GM23338 (cell line): Measurements from ENCODE around the gene NPAS3. TPM values are rescaled to one million over a fixed set of nuclear protein-coding genes. Genes with fewer than 3 reads are reported as not detected.

ENCODE experiments used
- ATAC-seq: fragments of 200-7000 bp; cut with Tn5 transposase; 3 replicates; pipeline ENCODE4 v1.9.1; 2020
- DNase-seq: peaks from one replicate; pipeline ENCODE4 v3.0.0-alpha.2; 2015; ENCODE audit warnings: low spot score
- H2AFZ ChIP-seq: fragments of 200-600 bp; sonication (generic); 2 replicates; pipeline ENCODE4 v1.8.0; 2016; ENCODE audit warnings: antibody characterized with exemption, mild to moderate bottlenecking, moderate library complexity
- H3F3A ChIP-seq: fragments of 200-600 bp; sonication (generic); replicated peaks from 2 replicates; pipeline ENCODE4 v1.8.0; 2017; ENCODE audit warnings: antibody characterized with exemption, mixed run types, low read depth
- H3K27ac ChIP-seq: fragments of 200-600 bp; sonication (generic); 2 replicates; pipeline ENCODE4 v1.6.1; 2016; ENCODE audit warnings: low read depth
- H3K27me3 ChIP-seq: fragments of 200-600 bp; sonication (generic); 2 replicates; pipeline ENCODE4 v1.8.0; 2016; ENCODE audit warnings: mild to moderate bottlenecking, mixed run types, moderate library complexity; ENCODE audit not compliant: insufficient read depth
- H3K36me3 ChIP-seq: fragments of 200-600 bp; sonication (generic); 2 replicates; pipeline ENCODE4 v1.8.0; 2016; ENCODE audit warnings: mild to moderate bottlenecking; ENCODE audit not compliant: insufficient read depth
- H3K4me1 ChIP-seq: fragments of 200-600 bp; sonication (generic); 2 replicates; pipeline ENCODE4 v1.8.0; 2016; ENCODE audit warnings: mild to moderate bottlenecking, moderate library complexity; ENCODE audit not compliant: insufficient read depth
- H3K4me2 ChIP-seq: fragments of 200-600 bp; sonication (generic); 2 replicates; pipeline ENCODE4 v1.7.1; 2017; ENCODE audit warnings: mixed run types
- H3K4me3 ChIP-seq: fragments of 200-600 bp; sonication (generic); 2 replicates; pipeline ENCODE4 v1.6.1; 2016; ENCODE audit warnings: mixed run types
- H3K79me2 ChIP-seq: fragments of 200-600 bp; sonication (generic); replicated peaks from 2 replicates; pipeline ENCODE4 v1.8.0; 2017; ENCODE audit warnings: mild to moderate bottlenecking; ENCODE audit not compliant: insufficient read depth
- H3K9me2 ChIP-seq: fragments of 200-600 bp; sonication (generic); 2 replicates; pipeline ENCODE4 v1.8.0; 2017; ENCODE audit not compliant: insufficient read depth
- H4K20me1 ChIP-seq: fragments of 200-600 bp; sonication (generic); replicated peaks from 2 replicates; pipeline ENCODE4 v1.8.0; 2017; ENCODE audit warnings: mild to moderate bottlenecking; ENCODE audit not compliant: insufficient read depth
- H3K27ac Mint-ChIP-seq: 2 replicates; pipeline ENCODE4 v1.8.0; 2020; ENCODE audit warnings: inconsistent platforms, mild to moderate bottlenecking, moderate library complexity, mixed read lengths
- H3K27me3 Mint-ChIP-seq: 3 replicates; pipeline ENCODE4 v1.8.0; 2022; ENCODE audit warnings: low read depth, mild to moderate bottlenecking, moderate library complexity, mixed read lengths, inconsistent platforms; ENCODE audit not compliant: insufficient read depth, poor library complexity
- H3K36me3 Mint-ChIP-seq: 3 replicates; pipeline ENCODE4 v1.8.0; 2021; ENCODE audit warnings: low read depth, mild to moderate bottlenecking, inconsistent platforms, moderate library complexity, mixed read lengths
- H3K4me1 Mint-ChIP-seq: 3 replicates; pipeline ENCODE4 v1.8.0; 2020; ENCODE audit warnings: mild to moderate bottlenecking, inconsistent platforms, mixed read lengths
- H3K4me3 Mint-ChIP-seq: 3 replicates; pipeline ENCODE4 v1.8.0; 2021; ENCODE audit warnings: moderate library complexity, mild to moderate bottlenecking, inconsistent platforms, mixed read lengths
- H3K9me3 Mint-ChIP-seq: 3 replicates; pipeline ENCODE4 v1.8.0; 2020; ENCODE audit warnings: moderate library complexity, mild to moderate bottlenecking, inconsistent platforms, mixed read lengths
- CREB1 ChIP-seq: fragments of 250-450 bp; sonication (Bioruptor Pico); IDR thresholded peaks from 2 replicates; pipeline ENCODE4 v1.5.0; 2020; ENCODE audit warnings: low read depth, mild to moderate bottlenecking, moderate library complexity
- EZH2 ChIP-seq: fragments of 200-600 bp; sonication (generic); IDR thresholded peaks from one replicate; pipeline ENCODE4 v1.8.0; 2017; ENCODE audit warnings: antibody characterized with exemption, mild to moderate bottlenecking, low read depth; ENCODE audit not compliant: unreplicated experiment
- EZH2phosphoT487 ChIP-seq: fragments of 200-600 bp; sonication (generic); IDR thresholded peaks from one replicate; pipeline ENCODE4 v1.8.1; 2018; ENCODE audit warnings: antibody characterized with exemption; ENCODE audit not compliant: unreplicated experiment
- JUNB ChIP-seq: IDR thresholded peaks from one replicate; pipeline ENCODE4 v1.6.1; 2016; ENCODE audit warnings: antibody characterized with exemption; ENCODE audit not compliant: unreplicated experiment
- NANOG ChIP-seq: IDR thresholded peaks from 2 replicates; pipeline ENCODE4 v1.6.1; 2016; ENCODE audit warnings: antibody characterized with exemption, borderline replicate concordance
- POLR2AphosphoS5 ChIP-seq: IDR thresholded peaks from 2 replicates; pipeline ENCODE4 v1.6.1; 2016; ENCODE audit warnings: antibody characterized with exemption, low read depth
- STAT1 ChIP-seq: IDR thresholded peaks from one replicate; pipeline ENCODE4 v1.6.1; 2016; ENCODE audit warnings: antibody characterized with exemption; ENCODE audit not compliant: unreplicated experiment
- ZNF114 ChIP-seq: fragments of 250-450 bp; sonication (Bioruptor Pico); IDR thresholded peaks from 2 replicates; pipeline ENCODE4 v1.5.0; 2020; ENCODE audit warnings: mild to moderate bottlenecking, moderate library complexity
- ZNF331 ChIP-seq: fragments of 250-450 bp; sonication (Bioruptor Pico); IDR thresholded peaks from 2 replicates; pipeline ENCODE4 v1.5.0; 2020; ENCODE audit warnings: low read depth, mild to moderate bottlenecking, moderate library complexity
- polyA plus RNA-seq: library from polyadenylated mRNA; unstranded; fragments of >200 nt; fragmentation: Nextera tagmentation; extraction: Ambion mirVana; gene quantifications from 2 replicates; pipeline ENCODE4 v1.2.1, GENCODE V29; 2016
- total RNA-seq: library from RNA; depleted of rRNA; stranded (reverse); fragments of >200 nt; shearing (Covaris generic); gene quantifications from 2 replicates; pipeline ENCODE4 v1.2.3, GENCODE V29; 2014
- TF ChIP-seq, protein P1 (sequence below): IDR thresholded peaks from one replicate; pipeline ENCODE4 v1.6.1; 2018; ENCODE audit warnings: antibody characterized with exemption; ENCODE audit not compliant: unreplicated experiment
- TF ChIP-seq, protein P2 (sequence below): IDR thresholded peaks from 2 replicates; pipeline ENCODE4 v1.6.1; 2016; ENCODE audit warnings: antibody characterized with exemption
- TF ChIP-seq, protein P3 (sequence below): fragments of 250-450 bp; sonication (Bioruptor Pico); IDR thresholded peaks from 2 replicates; pipeline ENCODE4 v1.5.0; 2020; ENCODE audit warnings: mild to moderate bottlenecking, moderate library complexity
- TF ChIP-seq, protein P4 (sequence below), 2 experiments: fragments of 200-600 bp in 1 of 2; sonication (generic) in 1 of 2; conservative IDR thresholded peaks; 2 replicates each; pipeline versions ENCODE4 v1.5.1 to v1.6.1; 2016 to 2017; ENCODE audit warnings: antibody characterized with exemption in 2 of 2, low read depth in 2 of 2, mild to moderate bottlenecking in 2 of 2, moderate library complexity in 1 of 2

NPAS3 gene
- total and polyA plus RNA-seq, 2 experiments from 2014 or later: 0.17 to 0.19 TPM

DNA sequence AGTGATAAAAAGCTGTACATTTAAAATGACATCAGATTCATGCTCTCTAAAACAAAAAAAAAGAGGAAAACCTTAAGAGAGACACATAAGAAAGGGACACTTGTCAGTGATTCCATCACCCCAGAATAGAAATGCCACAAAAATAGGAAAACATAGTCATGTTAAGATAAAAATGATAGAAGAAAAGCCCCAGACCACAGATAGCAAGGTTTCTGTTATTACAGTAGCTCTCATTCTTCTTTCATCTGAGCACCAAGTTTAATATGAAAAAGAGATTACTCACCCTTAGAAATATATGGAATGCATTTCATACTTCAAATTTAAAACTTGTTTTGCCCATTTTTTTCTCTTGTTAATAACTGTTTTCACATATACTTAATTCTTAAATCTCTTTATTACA is 795.0 kb downstream of the NPAS3 start:
- no peak overlapping the region for H3K4me3 Mint-ChIP-seq
- no peak overlapping the region for H3K27ac Mint-ChIP-seq
- Histone ChIP-seq H3K4me3 (no peak overlapping the region), H2AFZ (no peak overlapping the region), H3K36me3 (no peaks in the 10 kb centered on the region), H4K20me1 (no peaks in the 10 kb centered on the region), H3F3A (no peaks in the 10 kb centered on the region), H3K27me3 (no peaks in the 10 kb centered on the region), H3K4me1 (peaks cover 10% of the 10 kb centered on the region), H3K4me2 (no peak overlapping the region), H3K27ac (no peak overlapping the region), H3K9me2 (peaks cover 5% of the 10 kb centered on the region; the same call in 1 of the 2 replicates), H3K79me2 (no peaks in the 10 kb centered on the region)
- no peaks in the 10 kb centered on the region; the same call in 2 of the 3 replicates for H3K36me3 Mint-ChIP-seq
- no peaks in the 10 kb centered on the region; the same call in 2 of the 3 replicates for H3K9me3 Mint-ChIP-seq
- ATAC-seq (no peak), DNase-seq (no peak)
- no peak for TF ChIP-seq ZNF114 (CRISPR knock-in tag)
- TF ChIP-seq ZNF331 (CRISPR knock-in tag): no peak
- TF ChIP-seq, protein P1, sequence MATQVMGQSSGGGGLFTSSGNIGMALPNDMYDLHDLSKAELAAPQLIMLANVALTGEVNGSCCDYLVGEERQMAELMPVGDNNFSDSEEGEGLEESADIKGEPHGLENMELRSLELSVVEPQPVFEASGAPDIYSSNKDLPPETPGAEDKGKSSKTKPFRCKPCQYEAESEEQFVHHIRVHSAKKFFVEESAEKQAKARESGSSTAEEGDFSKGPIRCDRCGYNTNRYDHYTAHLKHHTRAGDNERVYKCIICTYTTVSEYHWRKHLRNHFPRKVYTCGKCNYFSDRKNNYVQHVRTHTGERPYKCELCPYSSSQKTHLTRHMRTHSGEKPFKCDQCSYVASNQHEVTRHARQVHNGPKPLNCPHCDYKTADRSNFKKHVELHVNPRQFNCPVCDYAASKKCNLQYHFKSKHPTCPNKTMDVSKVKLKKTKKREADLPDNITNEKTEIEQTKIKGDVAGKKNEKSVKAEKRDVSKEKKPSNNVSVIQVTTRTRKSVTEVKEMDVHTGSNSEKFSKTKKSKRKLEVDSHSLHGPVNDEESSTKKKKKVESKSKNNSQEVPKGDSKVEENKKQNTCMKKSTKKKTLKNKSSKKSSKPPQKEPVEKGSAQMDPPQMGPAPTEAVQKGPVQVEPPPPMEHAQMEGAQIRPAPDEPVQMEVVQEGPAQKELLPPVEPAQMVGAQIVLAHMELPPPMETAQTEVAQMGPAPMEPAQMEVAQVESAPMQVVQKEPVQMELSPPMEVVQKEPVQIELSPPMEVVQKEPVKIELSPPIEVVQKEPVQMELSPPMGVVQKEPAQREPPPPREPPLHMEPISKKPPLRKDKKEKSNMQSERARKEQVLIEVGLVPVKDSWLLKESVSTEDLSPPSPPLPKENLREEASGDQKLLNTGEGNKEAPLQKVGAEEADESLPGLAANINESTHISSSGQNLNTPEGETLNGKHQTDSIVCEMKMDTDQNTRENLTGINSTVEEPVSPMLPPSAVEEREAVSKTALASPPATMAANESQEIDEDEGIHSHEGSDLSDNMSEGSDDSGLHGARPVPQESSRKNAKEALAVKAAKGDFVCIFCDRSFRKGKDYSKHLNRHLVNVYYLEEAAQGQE: no peak
- TF ChIP-seq, protein P2, sequence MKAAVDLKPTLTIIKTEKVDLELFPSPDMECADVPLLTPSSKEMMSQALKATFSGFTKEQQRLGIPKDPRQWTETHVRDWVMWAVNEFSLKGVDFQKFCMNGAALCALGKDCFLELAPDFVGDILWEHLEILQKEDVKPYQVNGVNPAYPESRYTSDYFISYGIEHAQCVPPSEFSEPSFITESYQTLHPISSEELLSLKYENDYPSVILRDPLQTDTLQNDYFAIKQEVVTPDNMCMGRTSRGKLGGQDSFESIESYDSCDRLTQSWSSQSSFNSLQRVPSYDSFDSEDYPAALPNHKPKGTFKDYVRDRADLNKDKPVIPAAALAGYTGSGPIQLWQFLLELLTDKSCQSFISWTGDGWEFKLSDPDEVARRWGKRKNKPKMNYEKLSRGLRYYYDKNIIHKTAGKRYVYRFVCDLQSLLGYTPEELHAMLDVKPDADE: no peak
- TF ChIP-seq, protein P3, sequence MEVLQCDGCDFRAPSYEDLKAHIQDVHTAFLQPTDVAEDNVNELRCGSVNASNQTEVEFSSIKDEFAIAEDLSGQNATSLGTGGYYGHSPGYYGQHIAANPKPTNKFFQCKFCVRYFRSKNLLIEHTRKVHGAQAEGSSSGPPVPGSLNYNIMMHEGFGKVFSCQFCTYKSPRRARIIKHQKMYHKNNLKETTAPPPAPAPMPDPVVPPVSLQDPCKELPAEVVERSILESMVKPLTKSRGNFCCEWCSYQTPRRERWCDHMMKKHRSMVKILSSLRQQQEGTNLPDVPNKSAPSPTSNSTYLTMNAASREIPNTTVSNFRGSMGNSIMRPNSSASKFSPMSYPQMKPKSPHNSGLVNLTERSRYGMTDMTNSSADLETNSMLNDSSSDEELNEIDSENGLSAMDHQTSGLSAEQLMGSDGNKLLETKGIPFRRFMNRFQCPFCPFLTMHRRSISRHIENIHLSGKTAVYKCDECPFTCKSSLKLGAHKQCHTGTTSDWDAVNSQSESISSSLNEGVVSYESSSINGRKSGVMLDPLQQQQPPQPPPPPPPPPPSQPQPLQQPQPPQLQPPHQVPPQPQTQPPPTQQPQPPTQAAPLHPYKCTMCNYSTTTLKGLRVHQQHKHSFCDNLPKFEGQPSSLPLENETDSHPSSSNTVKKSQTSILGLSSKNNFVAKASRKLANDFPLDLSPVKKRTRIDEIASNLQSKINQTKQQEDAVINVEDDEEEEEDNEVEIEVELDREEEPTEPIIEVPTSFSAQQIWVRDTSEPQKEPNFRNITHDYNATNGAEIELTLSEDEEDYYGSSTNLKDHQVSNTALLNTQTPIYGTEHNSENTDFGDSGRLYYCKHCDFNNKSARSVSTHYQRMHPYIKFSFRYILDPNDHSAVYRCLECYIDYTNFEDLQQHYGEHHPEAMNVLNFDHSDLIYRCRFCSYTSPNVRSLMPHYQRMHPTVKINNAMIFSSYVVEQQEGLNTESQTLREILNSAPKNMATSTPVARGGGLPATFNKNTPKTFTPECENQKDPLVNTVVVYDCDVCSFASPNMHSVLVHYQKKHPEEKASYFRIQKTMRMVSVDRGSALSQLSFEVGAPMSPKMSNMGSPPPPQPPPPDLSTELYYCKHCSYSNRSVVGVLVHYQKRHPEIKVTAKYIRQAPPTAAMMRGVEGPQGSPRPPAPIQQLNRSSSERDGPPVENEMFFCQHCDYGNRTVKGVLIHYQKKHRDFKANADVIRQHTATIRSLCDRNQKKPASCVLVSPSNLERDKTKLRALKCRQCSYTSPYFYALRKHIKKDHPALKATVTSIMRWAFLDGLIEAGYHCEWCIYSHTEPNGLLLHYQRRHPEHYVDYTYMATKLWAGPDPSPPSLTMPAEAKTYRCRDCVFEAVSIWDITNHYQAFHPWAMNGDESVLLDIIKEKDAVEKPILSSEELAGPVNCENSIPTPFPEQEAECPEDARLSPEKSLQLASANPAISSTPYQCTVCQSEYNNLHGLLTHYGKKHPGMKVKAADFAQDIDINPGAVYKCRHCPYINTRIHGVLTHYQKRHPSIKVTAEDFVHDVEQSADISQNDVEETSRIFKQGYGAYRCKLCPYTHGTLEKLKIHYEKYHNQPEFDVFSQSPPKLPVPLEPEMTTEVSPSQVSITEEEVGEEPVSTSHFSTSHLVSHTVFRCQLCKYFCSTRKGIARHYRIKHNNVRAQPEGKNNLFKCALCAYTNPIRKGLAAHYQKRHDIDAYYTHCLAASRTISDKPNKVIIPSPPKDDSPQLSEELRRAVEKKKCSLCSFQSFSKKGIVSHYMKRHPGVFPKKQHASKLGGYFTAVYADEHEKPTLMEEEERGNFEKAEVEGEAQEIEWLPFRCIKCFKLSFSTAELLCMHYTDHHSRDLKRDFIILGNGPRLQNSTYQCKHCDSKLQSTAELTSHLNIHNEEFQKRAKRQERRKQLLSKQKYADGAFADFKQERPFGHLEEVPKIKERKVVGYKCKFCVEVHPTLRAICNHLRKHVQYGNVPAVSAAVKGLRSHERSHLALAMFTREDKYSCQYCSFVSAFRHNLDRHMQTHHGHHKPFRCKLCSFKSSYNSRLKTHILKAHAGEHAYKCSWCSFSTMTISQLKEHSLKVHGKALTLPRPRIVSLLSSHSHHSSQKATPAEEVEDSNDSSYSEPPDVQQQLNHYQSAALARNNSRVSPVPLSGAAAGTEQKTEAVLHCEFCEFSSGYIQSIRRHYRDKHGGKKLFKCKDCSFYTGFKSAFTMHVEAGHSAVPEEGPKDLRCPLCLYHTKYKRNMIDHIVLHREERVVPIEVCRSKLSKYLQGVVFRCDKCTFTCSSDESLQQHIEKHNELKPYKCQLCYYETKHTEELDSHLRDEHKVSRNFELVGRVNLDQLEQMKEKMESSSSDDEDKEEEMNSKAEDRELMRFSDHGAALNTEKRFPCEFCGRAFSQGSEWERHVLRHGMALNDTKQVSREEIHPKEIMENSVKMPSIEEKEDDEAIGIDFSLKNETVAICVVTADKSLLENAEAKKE (CRISPR knock-in tag): no peak
- TF ChIP-seq CREB1 (CRISPR knock-in tag): no peak
- TF ChIP-seq JUNB: no peak
- no peak for TF ChIP-seq POLR2AphosphoS5
- TF ChIP-seq, protein P4, sequence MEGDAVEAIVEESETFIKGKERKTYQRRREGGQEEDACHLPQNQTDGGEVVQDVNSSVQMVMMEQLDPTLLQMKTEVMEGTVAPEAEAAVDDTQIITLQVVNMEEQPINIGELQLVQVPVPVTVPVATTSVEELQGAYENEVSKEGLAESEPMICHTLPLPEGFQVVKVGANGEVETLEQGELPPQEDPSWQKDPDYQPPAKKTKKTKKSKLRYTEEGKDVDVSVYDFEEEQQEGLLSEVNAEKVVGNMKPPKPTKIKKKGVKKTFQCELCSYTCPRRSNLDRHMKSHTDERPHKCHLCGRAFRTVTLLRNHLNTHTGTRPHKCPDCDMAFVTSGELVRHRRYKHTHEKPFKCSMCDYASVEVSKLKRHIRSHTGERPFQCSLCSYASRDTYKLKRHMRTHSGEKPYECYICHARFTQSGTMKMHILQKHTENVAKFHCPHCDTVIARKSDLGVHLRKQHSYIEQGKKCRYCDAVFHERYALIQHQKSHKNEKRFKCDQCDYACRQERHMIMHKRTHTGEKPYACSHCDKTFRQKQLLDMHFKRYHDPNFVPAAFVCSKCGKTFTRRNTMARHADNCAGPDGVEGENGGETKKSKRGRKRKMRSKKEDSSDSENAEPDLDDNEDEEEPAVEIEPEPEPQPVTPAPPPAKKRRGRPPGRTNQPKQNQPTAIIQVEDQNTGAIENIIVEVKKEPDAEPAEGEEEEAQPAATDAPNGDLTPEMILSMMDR (conservative IDR thresholded peaks at IDR 0.05; ENCODE audit: low read depth in 2 of 2): no peak
- no peak for TF ChIP-seq STAT1
- TF ChIP-seq NANOG: no peak
- no peak for TF ChIP-seq EZH2phosphoT487
- no peak for TF ChIP-seq EZH2
- H3K4me1 Mint-ChIP-seq: peaks cover 18% of the 10 kb centered on the region
- H3K27me3 Mint-ChIP-seq: peaks cover 1% of the 10 kb centered on the region
